ENCODE measurements around the gene IFNA1. TPM values are rescaled to one million over a fixed set of nuclear protein-coding genes. Genes with fewer than 3 reads are reported as not detected.
A peak's percentile ranks its signal among the peaks of the same experiment; 100 is the strongest.
"Not testable (repeated sequence)": the region's sequence is repeated elsewhere in the genome, so short reads cannot be mapped to it uniquely, and the experiment has no call there.

IFNA1 gene
- total RNA-seq, 1 donor from 2014 or later: not detected

- no peak for DNase-seq (ENCODE audit: low read depth, low spot score)
Measured at GRCh38 chr9:21443849-21444625, 3.8 kb downstream of the IFNA1 start.

DNA sequence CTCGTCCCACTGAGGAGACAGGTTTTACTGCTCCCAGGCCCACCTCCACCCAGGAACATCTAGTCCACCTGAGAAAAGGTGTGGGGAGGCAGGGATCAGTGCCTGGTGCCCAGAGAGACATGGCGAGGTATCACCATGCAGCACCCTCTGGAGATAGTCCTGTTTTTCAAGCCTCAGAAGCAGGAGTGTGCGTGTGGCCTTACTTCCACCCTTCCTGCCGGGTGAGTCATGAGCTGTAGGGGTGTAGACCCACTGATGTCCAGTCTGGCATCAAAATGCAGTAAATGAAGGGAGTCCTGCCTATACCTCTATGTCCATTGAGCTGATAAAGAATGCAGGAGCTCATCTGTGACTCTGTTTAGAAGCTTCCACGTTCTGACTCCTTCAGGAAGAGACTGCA lies 9.1 kb downstream of the IFNA1 start:
- not testable (repeated sequence) for DNase-seq (ENCODE audit: low read depth, low spot score)

DNA sequence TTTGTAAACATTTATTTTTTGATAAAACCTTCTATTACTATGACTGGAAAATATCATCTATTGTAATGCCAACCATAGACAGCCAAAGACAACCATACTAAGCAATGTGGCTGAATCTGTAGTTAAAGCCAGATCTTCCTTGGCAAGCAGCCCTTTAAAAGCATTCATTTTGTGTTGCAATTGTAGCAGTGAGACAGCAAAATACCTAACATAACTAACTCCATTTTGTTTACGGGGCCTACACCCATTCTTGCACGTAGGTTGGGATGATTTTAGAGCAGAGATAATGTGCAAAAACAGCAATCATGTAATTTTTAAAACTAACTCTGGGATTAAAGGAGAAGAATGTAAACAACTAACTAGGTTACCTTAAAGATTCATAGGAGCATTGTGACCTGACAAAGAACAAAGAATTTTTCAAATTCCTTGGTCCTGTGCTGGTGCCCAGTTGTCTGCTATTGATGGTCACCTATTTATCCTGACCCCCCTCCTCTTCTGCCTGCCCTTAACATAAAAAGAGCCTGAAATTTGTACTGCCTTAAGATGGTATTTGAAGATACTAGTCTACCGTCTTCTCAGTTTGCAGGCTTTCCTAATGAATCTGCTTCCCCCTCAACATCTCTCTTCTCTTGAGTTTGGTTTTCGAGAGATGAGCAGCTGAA lies 10.6 kb downstream of the IFNA1 start:
- DNase-seq (ENCODE audit: low read depth, low spot score): no peak

- no peak for DNase-seq (ENCODE audit: low read depth, low spot score)
Measured at GRCh38 chr9:21452681-21453080, 12.4 kb downstream of the IFNA1 start.

DNA sequence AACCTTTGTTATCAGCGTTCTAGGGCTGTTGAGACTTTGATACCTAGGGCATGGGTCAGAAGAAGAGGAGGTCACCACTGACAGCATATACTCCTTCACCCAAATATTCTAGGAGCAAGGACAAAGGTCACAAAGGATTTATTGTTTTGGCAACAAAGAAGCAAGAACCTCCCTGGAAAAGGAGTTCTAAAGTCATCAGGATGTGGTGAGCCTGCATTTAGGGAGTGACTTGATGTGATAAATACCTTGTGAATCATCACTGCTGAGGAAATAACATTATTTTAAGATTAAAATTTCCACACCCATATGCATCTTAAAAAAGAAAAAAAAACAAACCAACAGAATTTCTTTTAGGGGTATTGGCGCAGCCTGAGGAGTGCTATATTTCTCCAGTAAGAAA lies 13.9 kb downstream of the IFNA1 start:
- DNase-seq (ENCODE audit: low read depth, low spot score): no peak

DNA sequence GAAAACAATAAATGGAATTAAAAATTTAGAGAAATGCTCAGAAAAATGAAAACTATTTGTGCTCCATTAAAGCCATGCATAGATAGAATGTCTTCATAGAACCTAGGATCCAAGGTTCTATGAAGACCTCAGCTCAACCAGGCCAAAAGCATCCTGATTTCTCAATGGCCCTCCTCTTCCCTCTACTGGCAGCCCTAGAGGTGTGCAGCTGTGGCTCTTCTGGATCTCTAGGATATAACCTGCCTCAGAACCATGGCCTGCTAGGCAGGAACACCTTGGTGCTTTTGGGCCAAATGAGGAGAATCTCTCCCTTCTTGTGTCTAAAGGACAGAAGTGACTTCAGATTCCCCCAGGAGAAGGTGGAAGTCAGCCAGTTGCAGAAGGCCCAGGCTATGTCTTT lies 15.1 kb downstream of the IFNA1 start:
- no peak for DNase-seq (ENCODE audit: low read depth, low spot score)

- DNase-seq (ENCODE audit: low read depth, low spot score): no peak
Measured at GRCh38 chr9:21461377-21461776, 21.1 kb downstream of the IFNA1 start.

DNA sequence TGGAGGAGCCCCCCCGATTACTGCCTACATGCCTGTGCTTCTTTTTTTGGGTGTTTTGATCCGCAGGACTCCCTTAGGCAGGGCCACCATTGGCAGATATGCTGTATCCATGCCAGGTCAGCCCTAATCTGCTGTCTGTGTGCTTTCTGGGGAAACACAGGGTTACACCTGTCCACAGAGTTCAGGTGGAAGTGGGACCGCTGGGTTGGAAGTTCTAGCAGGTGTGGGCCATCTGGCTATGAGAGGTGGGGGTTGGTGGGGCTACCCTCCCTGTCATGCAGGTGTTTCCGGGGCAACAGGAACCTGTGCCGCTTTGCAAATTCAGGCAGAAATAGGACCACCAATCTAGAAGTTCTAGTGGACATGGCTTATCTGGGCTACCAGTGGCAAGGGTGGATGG lies 24.9 kb downstream of the IFNA1 start:
- DNase-seq (ENCODE audit: low read depth, low spot score): no peak

- peak; percentile 27 for DNase-seq (ENCODE audit: low read depth, low spot score)
Measured at GRCh38 chr9:21465859-21466518, 25.8 kb downstream of the IFNA1 start.

GRCh38 chr9:21470126-21470525 lies 29.9 kb downstream of the IFNA1 start:
- DNase-seq (ENCODE audit: low read depth, low spot score): no peak

DNA sequence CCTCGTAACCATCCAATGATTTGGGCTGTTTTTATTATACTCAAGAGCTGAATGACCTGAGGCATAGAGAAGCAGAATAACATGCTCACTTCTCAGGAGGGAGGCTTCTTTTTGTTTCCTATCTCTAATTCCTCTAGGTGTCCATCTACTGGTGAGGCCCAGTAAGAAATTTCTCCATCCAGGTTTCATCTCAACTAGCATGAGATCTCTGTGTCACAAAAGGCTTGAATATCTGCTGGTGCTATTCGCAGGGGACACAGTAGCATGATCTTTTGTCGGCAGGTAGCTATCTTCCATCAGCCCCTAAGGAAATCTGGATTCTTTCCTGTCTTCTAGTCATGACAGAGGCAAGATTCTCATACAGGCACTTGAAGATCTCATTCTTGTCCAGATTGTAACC lies 33.0 kb downstream of the IFNA1 start:
- no peak for DNase-seq (ENCODE audit: low read depth, low spot score)

- no peak for DNase-seq (ENCODE audit: low read depth, low spot score)
Measured at GRCh38 chr9:21477466-21477865, 37.2 kb downstream of the IFNA1 start.

GRCh38 chr9:21479152-21479702 lies 39.0 kb downstream of the IFNA1 start:
- DNase-seq (ENCODE audit: low read depth, low spot score): no peak

DNA sequence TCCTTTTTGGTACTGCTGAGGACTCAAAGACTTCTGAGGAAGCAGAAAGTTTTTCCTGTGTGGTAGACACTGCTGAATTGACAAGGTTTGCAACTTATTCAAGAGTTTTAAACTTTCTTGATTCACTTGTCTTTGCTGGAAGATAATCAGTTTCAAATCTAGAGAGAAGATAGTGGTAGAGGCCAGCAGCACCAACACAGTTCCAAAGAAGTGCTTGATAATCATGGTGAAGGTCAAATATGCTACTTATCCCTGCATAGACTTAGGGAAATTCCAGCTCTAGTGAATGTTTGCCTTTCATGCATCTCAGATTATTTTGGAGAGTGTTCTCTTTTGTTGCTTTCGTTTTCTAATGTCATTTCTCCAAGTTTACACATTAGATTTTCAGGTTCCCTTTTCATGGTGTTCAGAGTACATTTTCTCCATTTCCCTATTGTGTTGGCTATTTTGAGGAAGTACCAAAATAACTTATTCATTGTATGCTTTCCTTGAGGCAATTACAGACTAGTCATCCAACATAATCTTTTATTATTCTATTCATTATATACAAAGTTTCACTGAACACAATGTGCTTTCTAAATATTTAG lies 41.3 kb downstream of the IFNA1 start:
- DNase-seq (ENCODE audit: low read depth, low spot score): no peak

GRCh38 chr9:21482213-21482612 lies 42.0 kb downstream of the IFNA1 start, which contains the start of gene IFNE:
TSS of gene IFNE (minus strand) at chr9:21482313. CDS start at chr9:21481694, 619 bp downstream.
- no peak for DNase-seq (ENCODE audit: low read depth, low spot score)

Other genes with a start within 250 kb of the IFNA1 start
- not detected in 2 replicates for gene IFNA7, start 238.2 kb upstream of the IFNA1 start, total RNA-seq
- not detected in 2 replicates for gene IFNA10, start 233.3 kb upstream of the IFNA1 start, total RNA-seq
- not detected in 2 replicates for gene IFNA16, start 223.1 kb upstream of the IFNA1 start, total RNA-seq
- not detected in 2 replicates for gene IFNA17, start 212.2 kb upstream of the IFNA1 start, total RNA-seq
- gene IFNA14, start 200.4 kb upstream of the IFNA1 start, total RNA-seq: not detected in 2 replicates
- not detected in 2 replicates for gene IFNA5, start 135.1 kb upstream of the IFNA1 start, total RNA-seq
- 33.4 and 35.1 TPM in 2 replicates for gene KLHL9, start 105.0 kb upstream of the IFNA1 start, total RNA-seq
- gene IFNA6, start 89.6 kb upstream of the IFNA1 start, total RNA-seq: not detected in 2 replicates
- not detected in 2 replicates for gene IFNA13, start 72.4 kb upstream of the IFNA1 start, total RNA-seq
- not detected in 2 replicates for gene IFNA2, start 55.0 kb upstream of the IFNA1 start, total RNA-seq
- gene IFNA8, start 31.3 kb upstream of the IFNA1 start, total RNA-seq: not detected in 2 replicates
- 0.92 and 1.0 TPM in 2 replicates for gene IFNE, start 41.9 kb downstream of the IFNA1 start, total RNA-seq

Measured in pulmonary artery endothelial cell (primary cell).